Esophagus squamous epithelium (tissue), 5 donors: ENCODE measurements around the gene DNAL4. TPM values are rescaled to one million over a fixed set of nuclear protein-coding genes. Genes with fewer than 3 reads are reported as not detected.
A peak's percentile ranks its signal among the peaks of the same experiment; 100 is the strongest.

Experiments
- DNase-seq: peaks from one replicate; lab custom pipeline; 2025; lab: John Stamatoyannopoulos, UW
- H3K27ac ChIP-seq, 4 donors: fragments of 200-600 bp; sonication (generic); one replicate each; pipeline ENCODE4 v1.5.1; 2016 to 2019; ENCODE audit warnings: mild to moderate bottlenecking in 1 of 4
- H3K27me3 ChIP-seq, 4 donors: fragments of 200-600 bp; sonication (generic); 1 replicate in 3 of 4; 2 replicates in 1 of 4; pipeline versions ENCODE4 v1.5.1 to v1.6.0; 2017 to 2021; ENCODE audit warnings: antibody characterized with exemption in 1 of 4
- H3K36me3 ChIP-seq, 3 donors: fragments of 200-600 bp; sonication (generic); one replicate each; pipeline ENCODE4 v1.5.1; 2016 to 2019
- H3K4me1 ChIP-seq, 3 donors: fragments of 200-600 bp; sonication (generic); one replicate each; pipeline ENCODE4 v1.5.1; 2017 to 2019
- H3K4me3 ChIP-seq, 4 donors: fragments of 200-600 bp; sonication (generic); 1 replicate in 3 of 4; 2 replicates in 1 of 4; pipeline ENCODE4 v1.5.1; 2016 to 2019; ENCODE audit warnings: mild to moderate bottlenecking in 2 of 4, moderate library complexity in 1 of 4
- H3K9me3 ChIP-seq, 3 donors: fragments of 200-600 bp; sonication (generic); one replicate each; pipeline ENCODE4 v1.5.1; 2016 to 2019
- CTCF ChIP-seq, 6 experiments: fragments of 450-650 bp in 4 of 6; fragments of 200-600 bp in 2 of 6; sonication (generic) in 2 of 6; IDR thresholded peaks; one replicate each; pipeline ENCODE4 v1.5.1; 2016 to 2019; ENCODE audit warnings: antibody characterized with exemption in 6 of 6, mild to moderate bottlenecking in 4 of 6, moderate library complexity in 4 of 6
- POLR2A ChIP-seq, 4 donors: fragments of 450-650 bp; IDR thresholded peaks; one replicate each; pipeline ENCODE4 v1.6.1; 2017; ENCODE audit warnings: antibody characterized with exemption in 4 of 4, mild to moderate bottlenecking in 4 of 4, moderate library complexity in 3 of 4
- WGBS, 2 donors: methylation state at CpG; one replicate each; pipeline ENCODE4 v1.1.5; 2018; 5-methylcytosine and 5-hydroxymethylcytosine counted together
- intact Hi-C: fragments of 100-400 bp; cut with DNase I; formaldehyde crosslinking; loops from one replicate; pipeline ENCODE4 v1.15.0; 2022
- total RNA-seq, 4 donors: library from RNA; depleted of rRNA; stranded (reverse); fragments of >200 nt; gene quantifications; one replicate each; pipeline ENCODE4 v1.1.0, GENCODE V29; 2016
- donor health status: DM: yes; HTN: yes; CAD: no.

Gene DNAL4
- total RNA-seq, 4 donors from 2014 or later: 7.3 to 15.5 (median 13.7) TPM

- no peaks in the 10 kb centered on the region for H3K9me3 ChIP-seq
- intact Hi-C loops: no loop called here
- no peaks in the 10 kb centered on the region for H3K36me3 ChIP-seq
- no peak overlapping the region for H3K27ac ChIP-seq
- peaks cover 0 to 29% (median 15%) of the 10 kb centered on the region in 3 donors for H3K4me1 ChIP-seq
- H3K4me3 ChIP-seq: no peak overlapping the region
- H3K27me3 ChIP-seq: no peaks in the 10 kb centered on the region
- WGBS, 2 donors: 81 to 88% methylated on average over 7 to 8 of the region's 20 CpGs
- DNase-seq: no peak
- no peak for TF ChIP-seq POLR2A (IDR thresholded peaks at IDR 0.05)
- no peak for TF ChIP-seq CTCF (IDR thresholded peaks at IDR 0.05)
Observed at GRCh38 chr22:38761202-38762162, 32.5 kb downstream of the DNAL4 start.

GRCh38 chr22:38760477-38761201, 33.3 kb downstream of the DNAL4 start:
- DNase-seq: no peak
- Histone ChIP-seq H3K36me3 (no peaks in the 10 kb centered on the region), H3K4me3 (no peak overlapping the region), H3K27me3 (no peaks in the 10 kb centered on the region), H3K27ac (no peak overlapping the region), H3K9me3 (no peaks in the 10 kb centered on the region), H3K4me1 (peaks cover 4 to 27% (median 18%) of the 10 kb centered on the region in 3 donors)
- TF ChIP-seq CTCF (IDR thresholded peaks at IDR 0.05) (no peak), POLR2A (IDR thresholded peaks at IDR 0.05) (no peak)
- intact Hi-C loops: no loop called here
- 86 to 96% methylated on average over 7 to 10 of the region's 12 CpGs for WGBS, 2 donors

GRCh38 chr22:38759005-38759404, 34.9 kb downstream of the DNAL4 start:
- 79 to 87% methylated on average over 6 to 7 of the region's 7 CpGs for WGBS, 2 donors
- Histone ChIP-seq H3K27me3 (no peaks in the 10 kb centered on the region), H3K4me3 (no peak overlapping the region), H3K4me1 (peaks cover 9 to 34% (median 16%) of the 10 kb centered on the region in 3 donors), H3K9me3 (no peaks in the 10 kb centered on the region), H3K36me3 (no peaks in the 10 kb centered on the region), H3K27ac (no peak overlapping the region)
- intact Hi-C loops: no loop called here
- no peak for DNase-seq
- TF ChIP-seq POLR2A (IDR thresholded peaks at IDR 0.05): no peak

GRCh38 chr22:38758276-38758945, 35.5 kb downstream of the DNAL4 start:
- intact Hi-C loops: no loop called here
- TF ChIP-seq CTCF (IDR thresholded peaks at IDR 0.05): no peak
- TF ChIP-seq POLR2A (IDR thresholded peaks at IDR 0.05): no peak
- Histone ChIP-seq H3K4me3 (no peak overlapping the region), H3K27me3 (no peaks in the 10 kb centered on the region), H3K27ac (no peak overlapping the region), H3K9me3 (no peaks in the 10 kb centered on the region), H3K36me3 (peaks cover 0 to 3% (median 0%) of the 10 kb centered on the region in 3 donors), H3K4me1 (peaks cover 15 to 35% (median 18%) of the 10 kb centered on the region in 3 donors)
- no peak for DNase-seq
- 83 to 95% methylated on average over 4 to 5 of the region's 16 CpGs for WGBS, 2 donors

- intact Hi-C loops: no loop called here
- H3K27ac ChIP-seq: peak overlapping the region in 1 of 4 donors; percentile 100
- H3K9me3 ChIP-seq: no peaks in the 10 kb centered on the region
- H3K27me3 ChIP-seq: no peaks in the 10 kb centered on the region
- H3K36me3 ChIP-seq: peaks cover 0 to 13% (median 0%) of the 10 kb centered on the region in 3 donors
- no peak overlapping the region for H3K4me3 ChIP-seq
- H3K4me1 ChIP-seq: peaks cover 19 to 45% (median 28%) of the 10 kb centered on the region in 3 donors
- no peak for DNase-seq
- WGBS, 2 donors: 77 to 100% methylated on average over 1 to 3 of the region's 4 CpGs
- no peak for TF ChIP-seq CTCF (IDR thresholded peaks at IDR 0.05)
- no peak for TF ChIP-seq POLR2A (IDR thresholded peaks at IDR 0.05)
Observed at GRCh38 chr22:38757464-38757757, 36.5 kb downstream of the DNAL4 start.
